ENCODE measurements around the gene PHF23. TPM values are rescaled to one million over a fixed set of nuclear protein-coding genes. Genes with fewer than 3 reads are reported as not detected.
A peak's percentile ranks its signal among the peaks of the same experiment; 100 is the strongest.

Gene PHF23
- total RNA-seq, 1 donor from 2014 or later = 27.4 TPM

- DNase-seq (ENCODE audit: low read depth) = no peak
- no peak for TF ChIP-seq CTCF (IDR thresholded peaks at IDR 0.05; ENCODE audit: insufficient read depth, low read length, severe bottlenecking)
- Histone ChIP-seq H3K4me3 (ENCODE audit: low read depth, low read length) (peak overlapping the region; percentile 97), H3K27me3 (ENCODE audit: control insufficient read depth, insufficient read depth, low read length) (no peaks in the 10 kb centered on the region), H3K36me3 (ENCODE audit: control insufficient read depth, insufficient read depth, low read length) (peaks cover 11% of the 10 kb centered on the region)
- no peak for FAIRE-seq
Measured at GRCh38 chr17:7260151-7260550, 20.9 kb upstream of the PHF23 start.

- no peak for TF ChIP-seq CTCF (IDR thresholded peaks at IDR 0.05; ENCODE audit: insufficient read depth, low read length, severe bottlenecking)
- DNase-seq (ENCODE audit: low read depth) (no peak), FAIRE-seq (no peak)
- Histone ChIP-seq H3K4me3 (ENCODE audit: low read depth, low read length) (no peak overlapping the region), H3K36me3 (ENCODE audit: control insufficient read depth, insufficient read depth, low read length) (peaks cover 13% of the 10 kb centered on the region), H3K27me3 (ENCODE audit: control insufficient read depth, insufficient read depth, low read length) (no peaks in the 10 kb centered on the region)
Measured at GRCh38 chr17:7259555-7259889, 20.3 kb upstream of the PHF23 start.

GRCh38 chr17:7258731-7259554 is 19.7 kb upstream of the PHF23 start:
- DNase-seq (ENCODE audit: low read depth) (peak; percentile 91), FAIRE-seq (peak; percentile 84)
- Histone ChIP-seq H3K4me3 (ENCODE audit: low read depth, low read length) (no peak overlapping the region), H3K36me3 (ENCODE audit: control insufficient read depth, insufficient read depth, low read length) (peaks cover 14% of the 10 kb centered on the region), H3K27me3 (ENCODE audit: control insufficient read depth, insufficient read depth, low read length) (no peaks in the 10 kb centered on the region)
- no peak for TF ChIP-seq CTCF (IDR thresholded peaks at IDR 0.05; ENCODE audit: insufficient read depth, low read length, severe bottlenecking)

GRCh38 chr17:7256766-7257456 is 17.7 kb upstream of the PHF23 start:
- DNase-seq (ENCODE audit: low read depth) = no peak
- no peak for FAIRE-seq
- no peak for TF ChIP-seq CTCF (IDR thresholded peaks at IDR 0.05; ENCODE audit: insufficient read depth, low read length, severe bottlenecking)
- Histone ChIP-seq H3K4me3 (ENCODE audit: low read depth, low read length) (no peak overlapping the region), H3K27me3 (ENCODE audit: control insufficient read depth, insufficient read depth, low read length) (no peaks in the 10 kb centered on the region), H3K36me3 (ENCODE audit: control insufficient read depth, insufficient read depth, low read length) (peaks cover 14% of the 10 kb centered on the region)

- no peak overlapping the region for H3K4me3 ChIP-seq (ENCODE audit: low read depth, low read length)
- H3K27me3 ChIP-seq (ENCODE audit: control insufficient read depth, insufficient read depth, low read length) = no peaks in the 10 kb centered on the region
- H3K36me3 ChIP-seq (ENCODE audit: control insufficient read depth, insufficient read depth, low read length) = peaks cover 9% of the 10 kb centered on the region
- TF ChIP-seq CTCF (IDR thresholded peaks at IDR 0.05; ENCODE audit: insufficient read depth, low read length, severe bottlenecking) = no peak
- DNase-seq (ENCODE audit: low read depth) = no peak
- no peak for FAIRE-seq
Measured at GRCh38 chr17:7254511-7254910, 15.3 kb upstream of the PHF23 start.
